H1 (cell line): ENCODE data around the gene ASH1L.

Experiments
- EZH2 ChIP-seq: fragments of 200-600 bp; sonication (generic); IDR thresholded peaks from 2 replicates; pipeline ENCODE4 v1.7.1; 2012; ENCODE audit warnings: low read depth, mild to moderate bottlenecking, moderate library complexity, low read length, inconsistent platforms; ENCODE audit not compliant: severe bottlenecking
- HDAC6 ChIP-seq: IDR thresholded peaks from one replicate; pipeline ENCODE4 v1.7.1; 2012; ENCODE audit warnings: low read depth, mild to moderate bottlenecking, inconsistent platforms, low read length, moderate library complexity
- JUN ChIP-seq: IDR thresholded peaks from 2 replicates; pipeline ENCODE4 v1.6.1; 2011; ENCODE audit warnings: low read depth, mild to moderate bottlenecking, improper control_type of control experiment, low read length
- KDM1A ChIP-seq: fragments of 200-600, 300-600 bp; sonication (generic); IDR thresholded peaks from 2 replicates; pipeline ENCODE4 v1.7.1; 2016; ENCODE audit warnings: mild to moderate bottlenecking, low read length, borderline replicate concordance
- MAX ChIP-seq: IDR thresholded peaks from 2 replicates; pipeline ENCODE4 v1.6.1; 2012; ENCODE audit warnings: inconsistent platforms
- POLR2A ChIP-seq, 2 experiments: IDR thresholded peaks; 1 replicate in 1 of 2; 2 replicates in 1 of 2; pipeline ENCODE4 v1.6.1; 2011; ENCODE audit warnings: low read depth in 2 of 2, low read length in 2 of 2, mild to moderate bottlenecking in 2 of 2; ENCODE audit errors: control extremely low read depth in 1 of 2
- RFX5 ChIP-seq: IDR thresholded peaks from 2 replicates; pipeline ENCODE4 v1.6.1; 2011; ENCODE audit warnings: low read depth, low read length, improper control_type of control experiment, borderline replicate concordance
- RXRA ChIP-seq: IDR thresholded peaks from 2 replicates; pipeline ENCODE4 v1.6.1; 2011; ENCODE audit warnings: low read depth, mild to moderate bottlenecking, low read length, moderate library complexity; ENCODE audit not compliant: insufficient read depth
- SP1 ChIP-seq: IDR thresholded peaks from 2 replicates; pipeline ENCODE4 v1.6.1; 2011; ENCODE audit warnings: low read depth, low read length
- TAF1 ChIP-seq: IDR thresholded peaks from 2 replicates; pipeline ENCODE4 v1.6.1; 2011; ENCODE audit warnings: mild to moderate bottlenecking, low read depth, low read length
- TF ChIP-seq, protein P1 (sequence below), 3 experiments: IDR thresholded peaks; 1 replicate in 2 of 3; 2 replicates in 1 of 3; pipeline versions ENCODE4 v1.5.1 to v1.6.1; 2011; ENCODE audit warnings: low read length in 3 of 3, mild to moderate bottlenecking in 3 of 3, inconsistent platforms in 2 of 3, low read depth in 1 of 3, moderate library complexity in 1 of 3; ENCODE audit not compliant: insufficient read depth in 1 of 3; ENCODE audit errors: control extremely low read depth in 1 of 3

DNA sequence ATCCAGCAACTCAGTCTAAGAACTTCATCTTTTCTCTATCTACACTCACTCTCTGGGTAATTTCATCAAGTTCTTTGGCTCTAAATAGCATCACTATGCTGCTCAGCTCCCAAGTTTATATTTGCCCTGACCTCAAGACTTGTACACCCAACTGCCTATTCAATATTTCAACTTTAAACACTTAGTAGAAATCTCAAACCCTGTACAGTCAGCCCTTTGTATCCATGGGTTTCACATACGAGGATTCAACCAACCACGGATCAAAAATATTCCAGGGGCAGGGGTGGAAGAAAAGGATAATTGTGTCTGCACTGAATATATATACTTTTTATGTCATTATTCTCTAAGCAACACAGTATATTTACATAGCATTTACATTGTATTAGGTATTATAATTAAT, 13.9 kb downstream of the ASH1L start:
- TF ChIP-seq, protein P1, sequence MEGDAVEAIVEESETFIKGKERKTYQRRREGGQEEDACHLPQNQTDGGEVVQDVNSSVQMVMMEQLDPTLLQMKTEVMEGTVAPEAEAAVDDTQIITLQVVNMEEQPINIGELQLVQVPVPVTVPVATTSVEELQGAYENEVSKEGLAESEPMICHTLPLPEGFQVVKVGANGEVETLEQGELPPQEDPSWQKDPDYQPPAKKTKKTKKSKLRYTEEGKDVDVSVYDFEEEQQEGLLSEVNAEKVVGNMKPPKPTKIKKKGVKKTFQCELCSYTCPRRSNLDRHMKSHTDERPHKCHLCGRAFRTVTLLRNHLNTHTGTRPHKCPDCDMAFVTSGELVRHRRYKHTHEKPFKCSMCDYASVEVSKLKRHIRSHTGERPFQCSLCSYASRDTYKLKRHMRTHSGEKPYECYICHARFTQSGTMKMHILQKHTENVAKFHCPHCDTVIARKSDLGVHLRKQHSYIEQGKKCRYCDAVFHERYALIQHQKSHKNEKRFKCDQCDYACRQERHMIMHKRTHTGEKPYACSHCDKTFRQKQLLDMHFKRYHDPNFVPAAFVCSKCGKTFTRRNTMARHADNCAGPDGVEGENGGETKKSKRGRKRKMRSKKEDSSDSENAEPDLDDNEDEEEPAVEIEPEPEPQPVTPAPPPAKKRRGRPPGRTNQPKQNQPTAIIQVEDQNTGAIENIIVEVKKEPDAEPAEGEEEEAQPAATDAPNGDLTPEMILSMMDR (IDR thresholded peaks at IDR 0.05; ENCODE audit: control extremely low read depth in 1 of 3, insufficient read depth in 1 of 3, low read depth in 1 of 3, low read length in 3 of 3): no peak
- TF ChIP-seq RFX5 (no peak), RXRA (no peak), SP1 (no peak), POLR2A (IDR thresholded peaks at IDR 0.05; ENCODE audit: control extremely low read depth in 1 of 2, low read depth in 2 of 2, low read length in 2 of 2) (no peak), KDM1A (no peak), TAF1 (no peak), HDAC6 (no peak), MAX (no peak), EZH2 (no peak), JUN (no peak)
